Endothelial cell of umbilical vein (primary cell): ENCODE measurements around the gene DIDO1.

Experiments
- EZH2 ChIP-seq: IDR thresholded peaks from 2 replicates; pipeline ENCODE4 v1.6.1; 2012; ENCODE audit warnings: borderline replicate concordance, low read depth, mild to moderate bottlenecking, moderate library complexity, low read length, inconsistent platforms; ENCODE audit not compliant: severe bottlenecking
- FOS ChIP-seq: IDR thresholded peaks from 2 replicates; pipeline ENCODE4 v1.6.1; 2011; ENCODE audit warnings: mild to moderate bottlenecking, low read length, moderate library complexity, borderline replicate concordance; ENCODE audit not compliant: insufficient read depth
- JUN ChIP-seq: IDR thresholded peaks from 2 replicates; pipeline ENCODE4 v1.6.1; 2011; ENCODE audit warnings: borderline replicate concordance, low read depth; ENCODE audit not compliant: insufficient read length, insufficient read depth
- MYC ChIP-seq: IDR thresholded peaks from one replicate; pipeline ENCODE4 v1.6.1; 2011; ENCODE audit warnings: mild to moderate bottlenecking, low read depth, low read length
- POLR2A ChIP-seq: IDR thresholded peaks from 2 replicates; pipeline ENCODE4 v1.6.1; 2012; ENCODE audit warnings: low read depth, mild to moderate bottlenecking, control low read depth, low read length
- POLR2AphosphoS5 ChIP-seq: IDR thresholded peaks from 2 replicates; pipeline ENCODE4 v1.6.1; 2012; ENCODE audit warnings: low read depth, mild to moderate bottlenecking, control low read depth, low read length, moderate library complexity; ENCODE audit not compliant: insufficient read depth
- TF ChIP-seq, protein P1 (sequence below), 2 donors: IDR thresholded peaks; 1 replicate in 1 of 2; 2 replicates in 1 of 2; pipeline ENCODE4 v1.5.1; 2011; ENCODE audit warnings: low read length in 2 of 2, mild to moderate bottlenecking in 2 of 2, moderate library complexity in 2 of 2, control low read depth in 1 of 2, inconsistent platforms in 1 of 2, low read depth in 1 of 2; ENCODE audit not compliant: insufficient read depth in 1 of 2; ENCODE audit errors: extremely low read depth in 1 of 2

DNA sequence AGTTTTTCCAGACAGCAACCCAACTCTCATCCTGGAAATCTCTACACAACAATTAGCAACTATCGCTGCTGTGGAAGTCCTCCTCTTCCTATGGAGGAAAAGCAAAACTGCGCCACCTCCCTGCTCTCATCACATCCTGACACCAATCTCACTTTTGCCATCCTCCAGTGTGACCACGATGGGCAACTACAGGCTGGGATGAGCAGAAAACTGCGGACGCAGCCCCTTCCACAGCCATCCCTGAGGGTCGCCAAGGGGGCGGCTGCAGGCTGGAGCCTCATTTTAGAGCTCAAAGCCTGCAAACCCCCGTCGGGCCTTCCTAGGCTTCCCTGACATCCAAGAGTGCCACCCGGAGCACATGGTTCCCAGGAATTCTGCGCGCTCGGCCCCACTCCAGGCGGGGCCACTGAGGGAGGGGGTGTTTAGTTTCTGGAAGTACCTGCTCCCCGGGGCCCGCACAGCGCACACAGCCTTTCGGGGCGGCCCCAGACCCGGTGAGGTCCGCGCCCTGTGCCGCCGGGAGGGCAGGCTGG, 65.8 kb downstream of the DIDO1 start:
- no peak for TF ChIP-seq MYC
- TF ChIP-seq, protein P1, sequence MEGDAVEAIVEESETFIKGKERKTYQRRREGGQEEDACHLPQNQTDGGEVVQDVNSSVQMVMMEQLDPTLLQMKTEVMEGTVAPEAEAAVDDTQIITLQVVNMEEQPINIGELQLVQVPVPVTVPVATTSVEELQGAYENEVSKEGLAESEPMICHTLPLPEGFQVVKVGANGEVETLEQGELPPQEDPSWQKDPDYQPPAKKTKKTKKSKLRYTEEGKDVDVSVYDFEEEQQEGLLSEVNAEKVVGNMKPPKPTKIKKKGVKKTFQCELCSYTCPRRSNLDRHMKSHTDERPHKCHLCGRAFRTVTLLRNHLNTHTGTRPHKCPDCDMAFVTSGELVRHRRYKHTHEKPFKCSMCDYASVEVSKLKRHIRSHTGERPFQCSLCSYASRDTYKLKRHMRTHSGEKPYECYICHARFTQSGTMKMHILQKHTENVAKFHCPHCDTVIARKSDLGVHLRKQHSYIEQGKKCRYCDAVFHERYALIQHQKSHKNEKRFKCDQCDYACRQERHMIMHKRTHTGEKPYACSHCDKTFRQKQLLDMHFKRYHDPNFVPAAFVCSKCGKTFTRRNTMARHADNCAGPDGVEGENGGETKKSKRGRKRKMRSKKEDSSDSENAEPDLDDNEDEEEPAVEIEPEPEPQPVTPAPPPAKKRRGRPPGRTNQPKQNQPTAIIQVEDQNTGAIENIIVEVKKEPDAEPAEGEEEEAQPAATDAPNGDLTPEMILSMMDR (IDR thresholded peaks at IDR 0.05; ENCODE audit: extremely low read depth in 1 of 2, insufficient read depth in 1 of 2, low read depth in 1 of 2, low read length in 2 of 2), result peak in 1 of 2 donors; percentile 2
- TF ChIP-seq EZH2, result no peak
- no peak for TF ChIP-seq POLR2AphosphoS5
- no peak for TF ChIP-seq FOS
- TF ChIP-seq POLR2A, result no peak
- no peak for TF ChIP-seq JUN
